Left lobe of liver (tissue), 2 donors: ENCODE data around the gene DNAJC1. TPM values are rescaled to one million over a fixed set of nuclear protein-coding genes. Genes with fewer than 3 reads are reported as not detected.

Source experiments
- ATAC-seq: fragments of 200-7000 bp; cut with Tn5 transposase; one replicate; pipeline ENCODE4 v1.9.1; 2020; ENCODE audit warnings: mild to moderate bottlenecking, moderate library complexity
- DNase-seq: peaks from one replicate; pipeline ENCODE4 v3.0.0-alpha.2; 2020; ENCODE audit warnings: low spot score
- total RNA-seq: library from RNA; stranded (reverse); gene quantifications from one replicate; pipeline ENCODE4 v1.2.1, GENCODE V29; 2021
- donor health status: DM: no; HTN: no; CAD: no; lungs with moderate emphysema.
- donor health status: DM: no; HTN: yes; CAD: no.

The DNAJC1 gene
- total RNA-seq, 1 donor from 2014 or later: 29.3 TPM

GRCh38 chr10:22010973-22011408, 7.5 kb upstream of the DNAJC1 start:
- DNase-seq: no peak
- peak; percentile 33 for ATAC-seq

GRCh38 chr10:22010539-22010938, 7.0 kb upstream of the DNAJC1 start:
- ATAC-seq (no peak), DNase-seq (no peak)

- no peak for ATAC-seq
Observed at GRCh38 chr10:22006379-22006884, 2.9 kb upstream of the DNAJC1 start.

GRCh38 chr10:22005763-22006162, 2.2 kb upstream of the DNAJC1 start:
- DNase-seq (no peak), ATAC-seq (no peak)

More at GRCh38 chr10:22006379-22006884, 2.9 kb upstream of the DNAJC1 start:
- no peak for DNase-seq

GRCh38 chr10:22003964-22004281, 393 bp upstream of the DNAJC1 start:
- ATAC-seq: no peak
- DNase-seq: no peak

GRCh38 chr10:22002591-22003176, 846 bp downstream of the DNAJC1 start:
- ATAC-seq (peak; percentile 42), DNase-seq (no peak)

GRCh38 chr10:21995557-21995956, 8.0 kb downstream of the DNAJC1 start:
- DNase-seq: no peak
- ATAC-seq: no peak

- DNase-seq (no peak), ATAC-seq (peak; percentile 50)
Observed at GRCh38 chr10:21993360-21994001, 10.0 kb downstream of the DNAJC1 start.

GRCh38 chr10:21991785-21992184, 11.7 kb downstream of the DNAJC1 start:
- DNase-seq (no peak), ATAC-seq (no peak)

GRCh38 chr10:21990449-21990848, 13.1 kb downstream of the DNAJC1 start:
- no peak for ATAC-seq
- DNase-seq: no peak

GRCh38 chr10:21989453-21990154, 13.9 kb downstream of the DNAJC1 start:
- ATAC-seq (peak; percentile 96), DNase-seq (peak; percentile 47)

- DNase-seq (no peak), ATAC-seq (no peak)
Observed at GRCh38 chr10:21985541-21985940, 18.0 kb downstream of the DNAJC1 start.

- ATAC-seq (no peak), DNase-seq (no peak)
Observed at GRCh38 chr10:21981118-21981517, 22.4 kb downstream of the DNAJC1 start.

GRCh38 chr10:21980691-21981090, 22.8 kb downstream of the DNAJC1 start:
- no peak for DNase-seq

GRCh38 chr10:21978191-21978862, 25.2 kb downstream of the DNAJC1 start:
- DNase-seq (no peak), ATAC-seq (no peak)

More at GRCh38 chr10:21980691-21981090, 22.8 kb downstream of the DNAJC1 start:
- no peak for ATAC-seq

- ATAC-seq (no peak), DNase-seq (no peak)
Observed at GRCh38 chr10:21976739-21977138, 26.8 kb downstream of the DNAJC1 start.

- ATAC-seq: no peak
- DNase-seq: no peak
Observed at GRCh38 chr10:21976280-21976679, 27.2 kb downstream of the DNAJC1 start.

GRCh38 chr10:21975378-21975990, 28.0 kb downstream of the DNAJC1 start:
- ATAC-seq (peak; percentile 74), DNase-seq (no peak)

GRCh38 chr10:21972584-21972983, 30.9 kb downstream of the DNAJC1 start:
- DNase-seq (no peak), ATAC-seq (no peak)

GRCh38 chr10:21969326-21970287, 33.9 kb downstream of the DNAJC1 start:
- DNase-seq: no peak
- ATAC-seq: no peak
